B cell (primary cell): ENCODE measurements around the gene SMG1. TPM values are rescaled to one million over a fixed set of nuclear protein-coding genes. Genes with fewer than 3 reads are reported as not detected.

ENCODE experiments used
- ATAC-seq: fragments of 200-7000 bp; cut with Tn5 transposase; one replicate; pipeline ENCODE4 v1.10.0; 2021; ENCODE audit warnings: low read depth, mild to moderate bottlenecking, moderate number of reproducible peaks, moderate library complexity
- CTCF ChIA-PET: fragments of 350-600 bp; sonication (Branson Sonifier 250); formaldehyde crosslinking; loops from one replicate; lab custom pipeline; 2021; ENCODE audit warnings: antibody characterized with exemption, inconsistent platforms; lab: Charles Lee
- POLR2A ChIA-PET: fragments of 350-600 bp; sonication (Branson Sonifier 250); formaldehyde crosslinking; loops from one replicate; lab custom pipeline; 2021; ENCODE audit warnings: antibody characterized with exemption; lab: Charles Lee
- DNase-seq: peaks from one replicate; pipeline ENCODE4 v3.0.0; 2013
- H2AFZ ChIP-seq: 2 replicates; pipeline ENCODE4 v1.6.1; 2012; ENCODE audit warnings: mild to moderate bottlenecking, low read depth, low read length; ENCODE audit not compliant: insufficient read depth, poor library complexity, severe bottlenecking
- H3K27ac ChIP-seq, 2 donors: 1 replicate in 1 of 2; 2 replicates in 1 of 2; pipeline ENCODE4 v1.5.1; 2012 to 2013; ENCODE audit warnings: low read length in 2 of 2, mild to moderate bottlenecking in 2 of 2, moderate library complexity in 1 of 2
- H3K27me3 ChIP-seq, 4 experiments: fragments of 200-600 bp in 1 of 4; sonication (generic) in 1 of 4; replicated peaks in 1 of 4; 1 replicate in 2 of 4; 2 replicates in 2 of 4; pipeline versions ENCODE4 v1.6.1 to v1.7.0; 2013 to 2016; ENCODE audit warnings: low read length in 3 of 4, mild to moderate bottlenecking in 2 of 4, mixed read lengths in 1 of 4, moderate library complexity in 1 of 4; ENCODE audit not compliant: insufficient read depth in 4 of 4, control insufficient read depth in 3 of 4; ENCODE audit errors: control extremely low read depth in 1 of 4
- H3K36me3 ChIP-seq, 2 experiments: replicated peaks in 1 of 2; 1 replicate in 1 of 2; 2 replicates in 1 of 2; pipeline versions ENCODE4 v1.6.1 to v1.7.1; 2013; ENCODE audit warnings: low read length in 1 of 2; ENCODE audit not compliant: insufficient read depth in 2 of 2, control insufficient read depth in 1 of 2; ENCODE audit errors: control extremely low read depth in 1 of 2, extremely low read depth in 1 of 2
- H3K4me1 ChIP-seq, 2 donors: fragments of 200-600 bp in 1 of 2; sonication (generic) in 1 of 2; 1 replicate in 1 of 2; 2 replicates in 1 of 2; pipeline versions ENCODE4 v1.5.1 to v1.6.1; 2013 to 2017; ENCODE audit warnings: low read length in 2 of 2; ENCODE audit not compliant: control insufficient read depth in 2 of 2, insufficient read depth in 2 of 2
- H3K4me2 ChIP-seq: replicated peaks from 2 replicates; pipeline ENCODE3; 2012; ENCODE audit warnings: mild to moderate bottlenecking, low read depth, low read length; ENCODE audit not compliant: poor library complexity, severe bottlenecking
- H3K4me3 ChIP-seq, 5 experiments: fragments of 200-600 bp in 1 of 5; sonication (generic) in 1 of 5; 1 replicate in 3 of 5; 2 replicates in 2 of 5; pipeline versions ENCODE4 v1.5.1 to v1.7.0; 2011 to 2016; ENCODE audit warnings: low read length in 4 of 5, mild to moderate bottlenecking in 4 of 5, low read depth in 2 of 5, control low read depth in 1 of 5, moderate library complexity in 1 of 5; ENCODE audit not compliant: insufficient read depth in 1 of 5; ENCODE audit errors: control extremely low read depth in 1 of 5, extremely low read depth in 1 of 5
- H3K79me2 ChIP-seq: fragments of 200-600 bp; sonication (generic); one replicate; pipeline ENCODE4 v1.6.0; 2016; ENCODE audit warnings: low read length; ENCODE audit not compliant: control insufficient read depth, insufficient read depth
- H3K9ac ChIP-seq: fragments of 200-600 bp; sonication (generic); 2 replicates; pipeline ENCODE4 v1.6.1; 2017; ENCODE audit warnings: mild to moderate bottlenecking, low read length, moderate library complexity
- H3K9me3 ChIP-seq, 3 donors: one replicate each; pipeline versions ENCODE4 v1.6.1 to v1.7.1; 2013; ENCODE audit warnings: low read length in 2 of 3; ENCODE audit not compliant: control insufficient read depth in 2 of 3, insufficient read depth in 1 of 3; ENCODE audit errors: control extremely low read depth in 1 of 3
- H4K20me1 ChIP-seq: 2 replicates; pipeline ENCODE4 v1.6.0; 2012; ENCODE audit warnings: mild to moderate bottlenecking, low read length; ENCODE audit not compliant: insufficient read depth, control insufficient read depth, poor library complexity, severe bottlenecking
- H3K27ac Mint-ChIP-seq: one replicate; pipeline ENCODE4 v1.8.0; 2021; ENCODE audit warnings: mixed read lengths
- H3K27me3 Mint-ChIP-seq: one replicate; pipeline ENCODE4 v1.8.0; 2021; ENCODE audit warnings: mixed read lengths
- H3K4me1 Mint-ChIP-seq: one replicate; pipeline ENCODE4 v1.8.0; 2021; ENCODE audit warnings: mixed read lengths
- H3K4me3 Mint-ChIP-seq: one replicate; pipeline ENCODE4 v1.8.0; 2021; ENCODE audit warnings: mixed read lengths
- H3K9me3 Mint-ChIP-seq: one replicate; pipeline ENCODE4 v1.8.0; 2022; ENCODE audit warnings: mixed read lengths; ENCODE audit not compliant: insufficient read depth
- EZH2 ChIP-seq: IDR thresholded peaks from 2 replicates; pipeline ENCODE4 v1.6.1; 2012; ENCODE audit warnings: borderline replicate concordance, low read depth, mild to moderate bottlenecking, moderate library complexity, low read length; ENCODE audit not compliant: insufficient read depth, poor library complexity, severe bottlenecking
- WGBS: methylation state at CpG from one replicate; pipeline ENCODE4 v1.1.5; 2013; ENCODE audit warnings: missing lambda C conversion rate; ENCODE audit not compliant: insufficient coverage; 5-methylcytosine and 5-hydroxymethylcytosine counted together
- intact Hi-C: fragments of 100-400 bp; cut with micrococcal nuclease; formaldehyde crosslinking; loops from one replicate; pipeline ENCODE4 v1.10.0; 2022
- polyA plus RNA-seq: library from polyadenylated mRNA; depleted of rRNA; stranded (reverse); fragments of >200 nt; gene quantifications from 2 replicates; pipeline ENCODE4 v1.2.3, GENCODE V29; 2012
- total RNA-seq, 2 donors: library from RNA; stranded (reverse); fragments of 120-200 nt in 1 of 2; gene quantifications; 1 replicate in 1 of 2; 2 replicates in 1 of 2; pipeline versions ENCODE4 v1.2.3 to v1.2.4, GENCODE V29; 2013 to 2022
- TF ChIP-seq, protein P1 (sequence below): fragments of 200-600 bp; IDR thresholded peaks from one replicate; pipeline ENCODE4 v1.8.0; 2022; ENCODE audit warnings: antibody characterized with exemption, mild to moderate bottlenecking

The SMG1 gene
- total and polyA plus RNA-seq, 2 donors (not counting 1 experiment from before 2014, with no cell fraction given) = 23.2 to 256 TPM

- H3K4me1 Mint-ChIP-seq = no peaks in the 10 kb centered on the region
- H3K27ac Mint-ChIP-seq = no peak overlapping the region
- Histone ChIP-seq H2AFZ (no peak overlapping the region), H3K9me3 (no peaks in the 10 kb centered on the region), H4K20me1 (no peaks in the 10 kb centered on the region), H3K27ac (no peak overlapping the region), H3K36me3 (peaks cover 14 to 44% of the 10 kb centered on the region in 2 experiments), H3K9ac (no peak overlapping the region), H3K4me2 (no peak overlapping the region), H3K27me3 (no peaks in the 10 kb centered on the region), H3K4me3 (no peak overlapping the region), H3K79me2 (no peaks in the 10 kb centered on the region), H3K4me1 (no peaks in the 10 kb centered on the region)
- TF ChIP-seq EZH2 = no peak
- TF ChIP-seq, protein P1, sequence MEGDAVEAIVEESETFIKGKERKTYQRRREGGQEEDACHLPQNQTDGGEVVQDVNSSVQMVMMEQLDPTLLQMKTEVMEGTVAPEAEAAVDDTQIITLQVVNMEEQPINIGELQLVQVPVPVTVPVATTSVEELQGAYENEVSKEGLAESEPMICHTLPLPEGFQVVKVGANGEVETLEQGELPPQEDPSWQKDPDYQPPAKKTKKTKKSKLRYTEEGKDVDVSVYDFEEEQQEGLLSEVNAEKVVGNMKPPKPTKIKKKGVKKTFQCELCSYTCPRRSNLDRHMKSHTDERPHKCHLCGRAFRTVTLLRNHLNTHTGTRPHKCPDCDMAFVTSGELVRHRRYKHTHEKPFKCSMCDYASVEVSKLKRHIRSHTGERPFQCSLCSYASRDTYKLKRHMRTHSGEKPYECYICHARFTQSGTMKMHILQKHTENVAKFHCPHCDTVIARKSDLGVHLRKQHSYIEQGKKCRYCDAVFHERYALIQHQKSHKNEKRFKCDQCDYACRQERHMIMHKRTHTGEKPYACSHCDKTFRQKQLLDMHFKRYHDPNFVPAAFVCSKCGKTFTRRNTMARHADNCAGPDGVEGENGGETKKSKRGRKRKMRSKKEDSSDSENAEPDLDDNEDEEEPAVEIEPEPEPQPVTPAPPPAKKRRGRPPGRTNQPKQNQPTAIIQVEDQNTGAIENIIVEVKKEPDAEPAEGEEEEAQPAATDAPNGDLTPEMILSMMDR = no peak
- H3K4me3 Mint-ChIP-seq = no peak overlapping the region
- no peaks in the 10 kb centered on the region for H3K9me3 Mint-ChIP-seq
- no peak for DNase-seq
- intact Hi-C loops = no loop called here
- H3K27me3 Mint-ChIP-seq = no peaks in the 10 kb centered on the region
- no peak for ATAC-seq
- whole genome bisulfite sequencing = 100% methylated on average over 1 of the region's 1 CpG
- ChIA-PET POLR2A (interaction anchor here (0.6 kb wide), 1 partner anchor 52 kb away, joined by 3 read pairs; no protein-coding TSS in a partner anchor), CTCF (interaction anchor here (0.9 kb wide), 1 partner anchor 15 kb away, joined by 3 read pairs; no protein-coding TSS in a partner anchor)
Measured at GRCh38 chr16:18855196-18855595, 71.0 kb downstream of the SMG1 start.

DNA sequence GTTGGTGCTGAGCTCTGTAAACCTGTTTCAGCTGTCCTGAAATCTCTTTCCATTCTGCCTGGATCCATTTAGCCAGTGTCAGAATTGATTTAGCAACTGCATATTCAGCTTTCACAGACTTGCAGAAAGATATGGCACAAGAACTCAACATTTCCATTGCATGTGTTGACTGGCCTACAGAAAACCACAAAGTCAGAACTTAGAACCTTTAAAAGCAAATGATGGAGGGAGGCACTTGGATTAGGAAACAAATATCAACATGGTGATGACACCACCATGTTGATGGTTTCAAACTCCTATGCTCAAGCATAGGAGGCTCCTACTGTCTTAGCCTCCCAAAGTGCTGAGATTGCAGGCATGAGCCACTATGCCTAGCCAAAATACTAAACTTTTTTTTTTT lies 72.5 kb downstream of the SMG1 start:
- no peaks in the 10 kb centered on the region for H3K9me3 Mint-ChIP-seq
- Histone ChIP-seq H4K20me1 (no peaks in the 10 kb centered on the region), H3K27me3 (no peaks in the 10 kb centered on the region), H3K4me1 (no peaks in the 10 kb centered on the region), H3K9ac (no peak overlapping the region), H2AFZ (no peak overlapping the region), H3K79me2 (no peaks in the 10 kb centered on the region), H3K27ac (no peak overlapping the region), H3K9me3 (no peaks in the 10 kb centered on the region), H3K4me3 (no peak overlapping the region), H3K36me3 (peaks cover 16 to 57% of the 10 kb centered on the region in 2 experiments), H3K4me2 (no peak overlapping the region)
- ATAC-seq (no peak), DNase-seq (no peak)
- H3K27me3 Mint-ChIP-seq = no peaks in the 10 kb centered on the region
- TF ChIP-seq, protein P1 = no peak
- TF ChIP-seq EZH2 = no peak
- CTCF ChIA-PET = interaction anchor here (1.0 kb wide), 1 partner anchor 116 kb away, joined by 3 read pairs; no protein-coding TSS in a partner anchor
- POLR2A ChIA-PET = no interaction called here
- H3K27ac Mint-ChIP-seq = no peak overlapping the region
- H3K4me1 Mint-ChIP-seq = no peaks in the 10 kb centered on the region
- H3K4me3 Mint-ChIP-seq = no peak overlapping the region
- intact Hi-C loops = no loop called here
